Epithelial cell of proximal tubule (primary cell): ENCODE data around the gene ADAMTS9. TPM values are rescaled to one million over a fixed set of nuclear protein-coding genes. Genes with fewer than 3 reads are reported as not detected.
A peak's percentile ranks its signal among the peaks of the same experiment; 100 is the strongest.

Source experiments
- DNase-seq: peaks from one replicate; pipeline ENCODE4 v3.0.0-alpha.2; 2011; ENCODE audit warnings: low read depth
- H3K4me3 ChIP-seq: 2 replicates; pipeline ENCODE4 v1.5.1; 2011; ENCODE audit warnings: low read depth, mild to moderate bottlenecking, low read length
- total RNA-seq: library from RNA; depleted of rRNA; stranded (reverse); fragments of >200 nt; gene quantifications from 2 replicates; pipeline ENCODE4 v1.2.3, GENCODE V29; 2015
- TF ChIP-seq, protein P1 (sequence below): conservative IDR thresholded peaks from 2 replicates; pipeline ENCODE4 v1.5.1; 2012; ENCODE audit warnings: low read depth, mild to moderate bottlenecking, low read length

The ADAMTS9 gene
- total RNA-seq, 1 donor from 2014 or later, result 92.7 TPM

DNA sequence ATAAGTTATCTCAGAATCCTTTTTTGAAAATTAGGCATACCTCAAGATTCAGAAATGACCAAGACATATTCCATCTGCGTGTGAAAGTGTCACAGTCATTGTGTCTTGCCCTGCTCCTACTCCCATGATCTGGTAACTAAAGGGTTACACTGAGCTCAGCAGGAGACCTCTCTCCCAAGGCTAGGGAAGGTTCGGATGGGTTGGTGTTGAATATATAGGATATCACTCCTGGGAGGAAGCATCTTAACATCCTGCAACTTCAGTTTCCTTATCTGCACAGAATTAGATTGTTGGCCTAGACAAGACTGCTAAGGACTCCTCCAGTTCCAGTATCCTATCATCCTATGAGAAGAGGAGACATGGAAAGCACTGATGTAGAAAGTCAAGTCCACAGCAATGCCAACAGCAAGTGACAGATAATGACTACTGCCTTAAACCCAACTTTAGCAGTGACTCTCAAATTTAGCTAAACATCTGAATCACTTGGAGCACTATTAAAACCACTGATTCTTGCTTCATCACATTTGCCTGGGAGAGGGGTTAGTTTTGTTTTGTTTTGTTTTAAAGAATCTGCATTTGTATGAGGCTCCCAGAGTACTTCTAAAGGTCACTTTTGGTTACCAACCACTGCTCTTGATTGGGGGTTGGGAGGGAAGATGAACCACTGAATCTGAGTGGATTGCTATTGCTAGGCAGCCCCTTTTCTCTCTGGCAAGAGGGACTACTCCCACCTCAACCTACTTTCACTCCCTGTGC, 9.7 kb downstream of the ADAMTS9 start:
- TF ChIP-seq, protein P1, sequence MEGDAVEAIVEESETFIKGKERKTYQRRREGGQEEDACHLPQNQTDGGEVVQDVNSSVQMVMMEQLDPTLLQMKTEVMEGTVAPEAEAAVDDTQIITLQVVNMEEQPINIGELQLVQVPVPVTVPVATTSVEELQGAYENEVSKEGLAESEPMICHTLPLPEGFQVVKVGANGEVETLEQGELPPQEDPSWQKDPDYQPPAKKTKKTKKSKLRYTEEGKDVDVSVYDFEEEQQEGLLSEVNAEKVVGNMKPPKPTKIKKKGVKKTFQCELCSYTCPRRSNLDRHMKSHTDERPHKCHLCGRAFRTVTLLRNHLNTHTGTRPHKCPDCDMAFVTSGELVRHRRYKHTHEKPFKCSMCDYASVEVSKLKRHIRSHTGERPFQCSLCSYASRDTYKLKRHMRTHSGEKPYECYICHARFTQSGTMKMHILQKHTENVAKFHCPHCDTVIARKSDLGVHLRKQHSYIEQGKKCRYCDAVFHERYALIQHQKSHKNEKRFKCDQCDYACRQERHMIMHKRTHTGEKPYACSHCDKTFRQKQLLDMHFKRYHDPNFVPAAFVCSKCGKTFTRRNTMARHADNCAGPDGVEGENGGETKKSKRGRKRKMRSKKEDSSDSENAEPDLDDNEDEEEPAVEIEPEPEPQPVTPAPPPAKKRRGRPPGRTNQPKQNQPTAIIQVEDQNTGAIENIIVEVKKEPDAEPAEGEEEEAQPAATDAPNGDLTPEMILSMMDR, result no peak
- DNase-seq, result no peak
- H3K4me3 ChIP-seq, result no peak overlapping the region

DNA sequence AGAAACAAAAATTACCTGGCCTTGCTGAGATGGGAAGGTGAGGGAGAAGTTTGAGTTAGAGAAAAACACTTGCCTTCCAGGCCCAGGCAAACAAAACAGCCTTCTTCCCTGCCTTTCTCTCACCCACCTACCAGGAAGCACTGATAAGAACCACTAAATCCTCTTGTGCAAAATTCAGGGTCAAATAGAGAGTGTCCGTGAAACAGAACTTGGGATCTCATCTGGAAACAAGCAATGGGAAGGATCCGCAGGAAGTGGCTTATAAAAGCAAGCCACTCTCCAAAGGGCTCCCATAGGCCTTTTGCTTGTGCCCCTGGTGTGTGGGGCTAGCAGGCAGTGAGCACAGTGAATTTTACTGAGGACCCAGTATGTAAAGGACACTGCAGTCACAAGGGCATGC, 11.0 kb downstream of the ADAMTS9 start:
- no peak overlapping the region for H3K4me3 ChIP-seq
- TF ChIP-seq, protein P1, result no peak
- no peak for DNase-seq

GRCh38 chr3:64675687-64676247, 12.0 kb downstream of the ADAMTS9 start:
- H3K4me3 ChIP-seq, result no peak overlapping the region
- TF ChIP-seq, protein P1, result no peak
- no peak for DNase-seq

DNA sequence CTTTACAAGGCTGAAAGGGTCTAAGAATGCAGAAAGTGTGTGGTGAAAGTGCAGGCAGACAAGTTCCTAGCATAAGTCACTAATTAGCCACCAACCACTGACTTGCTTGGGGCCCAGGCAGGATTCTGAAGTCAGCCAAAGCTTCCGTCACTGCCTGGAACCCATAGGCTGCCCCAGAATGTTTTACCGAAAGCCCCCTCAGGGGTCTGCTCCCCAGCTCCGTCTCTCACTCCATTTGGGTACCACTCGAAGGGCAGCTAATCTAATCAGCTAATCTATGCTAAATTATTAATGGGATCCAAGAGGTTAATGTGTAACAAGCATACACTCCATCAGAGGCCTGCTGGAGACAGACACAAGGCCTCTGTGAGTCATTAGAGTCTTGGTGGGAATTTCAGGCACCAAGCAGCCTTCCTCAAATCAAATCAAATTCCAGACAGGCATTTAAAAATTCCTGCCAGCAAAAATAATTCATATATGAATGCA, 13.2 kb downstream of the ADAMTS9 start:
- peak; percentile 90 for DNase-seq
- peak overlapping the region; percentile 12 for H3K4me3 ChIP-seq
- TF ChIP-seq, protein P1, result no peak

GRCh38 chr3:64673159-64673715, 14.6 kb downstream of the ADAMTS9 start:
- H3K4me3 ChIP-seq, result no peak overlapping the region
- DNase-seq, result no peak
- TF ChIP-seq, protein P1, result no peak

- no peak for DNase-seq
- TF ChIP-seq, protein P1, result no peak
Measured at GRCh38 chr3:64668582-64669510, 19.0 kb downstream of the ADAMTS9 start.

More at GRCh38 chr3:64668582-64669510, 19.0 kb downstream of the ADAMTS9 start:
- no peak overlapping the region for H3K4me3 ChIP-seq
